ENCODE measurements around the gene DPH6. TPM values are rescaled to one million over a fixed set of nuclear protein-coding genes. Genes with fewer than 3 reads are reported as not detected.

The DPH6 gene
- total RNA-seq, 4 donors from 2014 or later, result 17.0 to 41.3 (median 26.0) TPM

DNA sequence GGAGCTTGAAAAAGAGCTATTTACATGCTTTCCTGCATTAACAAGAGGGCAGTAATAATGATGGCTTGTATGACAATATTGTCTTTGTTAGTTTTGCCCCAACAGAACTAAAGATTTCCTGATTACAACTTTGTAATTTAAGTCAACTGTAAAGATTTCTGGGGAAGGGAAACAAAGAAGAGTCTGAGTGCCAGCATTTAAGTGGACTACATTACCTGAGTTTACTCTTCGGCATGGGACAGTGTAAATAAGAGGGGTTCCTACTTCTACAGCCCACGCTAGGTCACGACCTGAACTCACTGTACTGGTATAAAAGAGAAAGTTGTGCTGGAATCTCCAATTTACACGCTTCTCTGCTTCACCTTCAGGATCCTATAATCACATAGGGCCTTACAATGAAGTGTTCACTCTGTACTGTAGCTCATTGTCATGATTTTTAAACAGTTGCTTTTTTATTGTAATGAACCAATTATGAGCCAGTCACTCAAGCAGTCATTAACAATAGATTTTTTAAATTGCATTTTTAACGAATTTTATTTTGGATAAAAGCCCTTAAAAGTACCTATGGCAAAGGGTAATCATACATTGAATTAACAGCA is 39.6 kb downstream of the DPH6 start:
- no peaks in the 10 kb centered on the region for H3K9me3 ChIP-seq
- no peak for DNase-seq
- no peak for TF ChIP-seq POLR2A (IDR thresholded peaks at IDR 0.05)
- TF ChIP-seq, protein P1, sequence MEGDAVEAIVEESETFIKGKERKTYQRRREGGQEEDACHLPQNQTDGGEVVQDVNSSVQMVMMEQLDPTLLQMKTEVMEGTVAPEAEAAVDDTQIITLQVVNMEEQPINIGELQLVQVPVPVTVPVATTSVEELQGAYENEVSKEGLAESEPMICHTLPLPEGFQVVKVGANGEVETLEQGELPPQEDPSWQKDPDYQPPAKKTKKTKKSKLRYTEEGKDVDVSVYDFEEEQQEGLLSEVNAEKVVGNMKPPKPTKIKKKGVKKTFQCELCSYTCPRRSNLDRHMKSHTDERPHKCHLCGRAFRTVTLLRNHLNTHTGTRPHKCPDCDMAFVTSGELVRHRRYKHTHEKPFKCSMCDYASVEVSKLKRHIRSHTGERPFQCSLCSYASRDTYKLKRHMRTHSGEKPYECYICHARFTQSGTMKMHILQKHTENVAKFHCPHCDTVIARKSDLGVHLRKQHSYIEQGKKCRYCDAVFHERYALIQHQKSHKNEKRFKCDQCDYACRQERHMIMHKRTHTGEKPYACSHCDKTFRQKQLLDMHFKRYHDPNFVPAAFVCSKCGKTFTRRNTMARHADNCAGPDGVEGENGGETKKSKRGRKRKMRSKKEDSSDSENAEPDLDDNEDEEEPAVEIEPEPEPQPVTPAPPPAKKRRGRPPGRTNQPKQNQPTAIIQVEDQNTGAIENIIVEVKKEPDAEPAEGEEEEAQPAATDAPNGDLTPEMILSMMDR (IDR thresholded peaks at IDR 0.05), result no peak
- H3K27ac ChIP-seq, result no peak overlapping the region
- no peaks in the 10 kb centered on the region for H3K4me1 ChIP-seq
- H3K27me3 ChIP-seq, result no peaks in the 10 kb centered on the region
- H3K36me3 ChIP-seq, result no peaks in the 10 kb centered on the region
- H3K4me3 ChIP-seq, result no peak overlapping the region

DNA sequence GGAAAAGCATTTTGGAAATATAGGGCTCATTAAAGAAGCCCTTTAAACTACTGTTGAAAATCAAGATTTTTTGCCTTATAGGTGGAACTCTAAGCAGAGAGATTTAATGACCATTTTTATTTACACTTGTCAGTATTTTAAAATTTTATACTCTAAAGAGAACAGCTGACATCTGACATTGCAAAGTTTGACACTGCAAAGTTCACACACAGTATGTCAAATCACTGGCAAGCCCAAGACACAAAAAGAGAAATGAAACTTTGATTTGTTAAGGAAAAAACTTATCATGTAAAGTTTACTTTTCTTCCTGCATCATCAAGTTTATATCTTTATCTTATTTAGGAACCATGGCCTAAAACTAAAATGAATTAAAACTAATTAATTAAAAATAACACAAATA is 40.2 kb downstream of the DPH6 start:
- no peak for DNase-seq

DNA sequence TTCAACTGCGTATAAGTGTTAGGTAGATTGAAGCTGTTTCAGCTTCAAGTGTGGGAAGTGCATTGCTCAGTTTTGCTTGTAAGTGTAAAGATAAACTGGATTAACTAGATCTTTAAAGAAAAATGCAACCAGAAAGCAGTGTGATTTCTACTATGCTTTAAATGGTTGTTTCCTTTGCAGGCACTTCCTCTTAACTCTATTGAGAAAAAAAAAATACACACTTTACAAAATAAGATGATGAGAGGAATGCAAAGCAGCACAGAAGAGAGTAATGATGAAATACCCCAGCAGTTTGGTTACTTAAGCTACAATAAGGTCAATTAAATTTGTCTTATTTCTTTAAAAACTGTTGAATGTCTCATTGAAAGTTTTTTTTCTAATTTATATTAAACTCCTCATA is 40.8 kb downstream of the DPH6 start:
- no peaks in the 10 kb centered on the region for H3K9me3 ChIP-seq
- DNase-seq, result no peak
- H3K27me3 ChIP-seq, result no peaks in the 10 kb centered on the region
- no peak overlapping the region for H3K27ac ChIP-seq
- TF ChIP-seq POLR2A (IDR thresholded peaks at IDR 0.05), result no peak
- TF ChIP-seq, protein P1 (IDR thresholded peaks at IDR 0.05), result no peak
- H3K36me3 ChIP-seq, result no peaks in the 10 kb centered on the region
- no peak overlapping the region for H3K4me3 ChIP-seq
- no peaks in the 10 kb centered on the region for H3K4me1 ChIP-seq

More for the DNA sequence above, 40.2 kb downstream of the DPH6 start:
- H3K36me3 ChIP-seq, result no peaks in the 10 kb centered on the region
- H3K4me3 ChIP-seq, result no peak overlapping the region
- H3K27ac ChIP-seq, result no peak overlapping the region
- H3K9me3 ChIP-seq, result no peaks in the 10 kb centered on the region
- H3K27me3 ChIP-seq, result no peaks in the 10 kb centered on the region
- H3K4me1 ChIP-seq, result no peaks in the 10 kb centered on the region
- TF ChIP-seq POLR2A (IDR thresholded peaks at IDR 0.05), result no peak
- TF ChIP-seq, protein P1 (IDR thresholded peaks at IDR 0.05), result no peak

DNA sequence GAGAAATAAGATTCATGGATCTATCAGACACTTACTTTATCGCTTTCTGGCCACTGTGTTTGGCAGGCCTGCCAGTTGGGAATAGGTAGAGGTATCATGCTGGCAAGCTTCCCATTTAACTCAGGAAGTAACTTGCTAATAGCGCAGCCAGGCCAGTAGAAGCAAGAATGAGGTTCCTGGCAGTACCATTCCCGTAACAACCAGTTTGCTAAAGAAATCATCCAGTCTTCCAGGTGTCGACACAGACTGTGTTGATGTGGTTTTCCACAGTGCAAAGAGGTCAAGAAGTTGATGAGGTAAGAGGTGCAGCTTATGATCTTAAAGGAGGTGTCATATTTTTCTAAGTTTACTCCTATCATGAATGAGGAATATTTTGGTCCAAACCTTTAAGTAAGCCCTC is 46.2 kb downstream of the DPH6 start:
- TF ChIP-seq POLR2A (IDR thresholded peaks at IDR 0.05), result no peak
- TF ChIP-seq, protein P1 (IDR thresholded peaks at IDR 0.05), result no peak
- no peaks in the 10 kb centered on the region for H3K9me3 ChIP-seq
- no peaks in the 10 kb centered on the region for H3K36me3 ChIP-seq
- H3K27me3 ChIP-seq, result no peaks in the 10 kb centered on the region
- H3K4me1 ChIP-seq, result no peaks in the 10 kb centered on the region
- no peak overlapping the region for H3K4me3 ChIP-seq
- no peak overlapping the region for H3K27ac ChIP-seq
- no peak for DNase-seq

GRCh38 chr15:35496585-35496984 is 49.4 kb downstream of the DPH6 start:
- H3K4me1 ChIP-seq, result peaks cover 0 to 4% (median 0%) of the 10 kb centered on the region in 4 donors
- H3K27me3 ChIP-seq, result no peaks in the 10 kb centered on the region
- no peak overlapping the region for H3K27ac ChIP-seq
- H3K9me3 ChIP-seq, result no peaks in the 10 kb centered on the region
- TF ChIP-seq POLR2A (IDR thresholded peaks at IDR 0.05), result no peak
- TF ChIP-seq, protein P1 (IDR thresholded peaks at IDR 0.05), result no peak
- no peaks in the 10 kb centered on the region for H3K36me3 ChIP-seq
- no peak overlapping the region for H3K4me3 ChIP-seq
- no peak for DNase-seq

- no peaks in the 10 kb centered on the region for H3K9me3 ChIP-seq
- no peak overlapping the region for H3K4me3 ChIP-seq
- H3K27ac ChIP-seq, result no peak overlapping the region
- DNase-seq, result no peak
- TF ChIP-seq, protein P1 (IDR thresholded peaks at IDR 0.05), result no peak
- no peak for TF ChIP-seq POLR2A (IDR thresholded peaks at IDR 0.05)
- H3K4me1 ChIP-seq, result peaks cover 0 to 4% (median 0%) of the 10 kb centered on the region in 4 donors
- no peaks in the 10 kb centered on the region for H3K27me3 ChIP-seq
- no peaks in the 10 kb centered on the region for H3K36me3 ChIP-seq
These were observed 50.9 kb downstream of the DPH6 start for GRCh38 chr15:35495080-35495479.

Data from Peyer's patch (tissue), 4 donors.